SK-N-SH treated with all-trans-retinoic acid at 6 μM for 48 hours (cell line): ENCODE measurements around the gene GATAD2A.

Source experiments
- ATAC-seq: fragments of 200-7000 bp; cut with Tn5 transposase; 3 replicates; pipeline ENCODE4 v1.9.1; 2020; ENCODE audit warnings: mild to moderate bottlenecking, moderate library complexity
- ARNTL ChIP-seq: fragments of 450-650 bp; formaldehyde crosslinking; IDR thresholded peaks from 2 replicates; pipeline ENCODE4 v1.5.0; 2020; ENCODE audit warnings: low read depth, mild to moderate bottlenecking, moderate library complexity, borderline replicate concordance
- BACH2 ChIP-seq: fragments of 250-450 bp; sonication (Bioruptor Pico); IDR thresholded peaks from 2 replicates; pipeline ENCODE4 v1.9.0; 2021; ENCODE audit warnings: mild to moderate bottlenecking, borderline replicate concordance
- ESRRG ChIP-seq: fragments of 250-450 bp; sonication (Bioruptor Pico); IDR thresholded peaks from 2 replicates; pipeline ENCODE4 v1.6.1; 2021; ENCODE audit warnings: mild to moderate bottlenecking
- ISL1 ChIP-seq: fragments of 250-450 bp; sonication (Bioruptor Pico); IDR thresholded peaks from 2 replicates; pipeline ENCODE4 v2.1.2; 2022; ENCODE audit warnings: mild to moderate bottlenecking, moderate library complexity
- OSR1 ChIP-seq: fragments of 250-450 bp; sonication (Bioruptor Pico); IDR thresholded peaks from 2 replicates; pipeline ENCODE4 v1.8.0; 2022; ENCODE audit warnings: moderate library complexity, mild to moderate bottlenecking, inconsistent platforms
- PPARA ChIP-seq: fragments of 250-450 bp; sonication (Bioruptor Pico); IDR thresholded peaks from 2 replicates; pipeline ENCODE4 v1.5.0; 2020; ENCODE audit warnings: mild to moderate bottlenecking, borderline replicate concordance
- RARB ChIP-seq: fragments of 250-450 bp; sonication (Bioruptor Pico); IDR thresholded peaks from 2 replicates; pipeline ENCODE4 v1.8.0; 2021; ENCODE audit warnings: mild to moderate bottlenecking, moderate library complexity
- SNAI2 ChIP-seq: fragments of 250-450 bp; sonication (Bioruptor Pico); IDR thresholded peaks from 2 replicates; pipeline ENCODE4 v1.5.0; 2020; ENCODE audit warnings: mild to moderate bottlenecking, moderate library complexity
- TOX ChIP-seq: fragments of 250-450 bp; sonication (Bioruptor Pico); IDR thresholded peaks from 2 replicates; pipeline ENCODE4 v1.8.0; 2021; ENCODE audit warnings: mild to moderate bottlenecking, moderate library complexity, borderline replicate concordance
- TSHZ2 ChIP-seq: fragments of 250-450 bp; sonication (Bioruptor Pico); IDR thresholded peaks from 2 replicates; pipeline ENCODE4 v1.5.0; 2020; ENCODE audit warnings: mild to moderate bottlenecking, moderate library complexity
- ZC3H10 ChIP-seq: fragments of 250-450 bp; sonication (Bioruptor Pico); IDR thresholded peaks from 2 replicates; pipeline ENCODE4 v1.5.1; 2021; ENCODE audit warnings: mild to moderate bottlenecking, moderate library complexity
- ZFP3 ChIP-seq: fragments of 250-450 bp; sonication (Bioruptor Pico); IDR thresholded peaks from 2 replicates; pipeline ENCODE4 v1.5.0; 2020; ENCODE audit warnings: mild to moderate bottlenecking, moderate library complexity
- ZFP30 ChIP-seq: fragments of 450-650 bp; formaldehyde crosslinking; IDR thresholded peaks from 2 replicates; pipeline ENCODE4 v1.5.0; 2022; ENCODE audit warnings: mild to moderate bottlenecking, moderate library complexity
- ZNF565 ChIP-seq: fragments of 450-650 bp; formaldehyde crosslinking; conservative IDR thresholded peaks from 2 replicates; pipeline ENCODE4 v1.5.0; 2020; ENCODE audit warnings: low read depth, mild to moderate bottlenecking, moderate library complexity
- ZNF70 ChIP-seq: fragments of 450-650 bp; formaldehyde crosslinking; IDR thresholded peaks from 2 replicates; pipeline ENCODE4 v1.5.0; 2020; ENCODE audit warnings: mild to moderate bottlenecking, moderate library complexity
- TF ChIP-seq, protein P1 (sequence below): fragments of 250-450 bp; sonication (Bioruptor Pico); IDR thresholded peaks from 2 replicates; pipeline ENCODE4 v1.8.0; 2020; ENCODE audit warnings: mild to moderate bottlenecking, moderate library complexity, borderline replicate concordance
- TF ChIP-seq, protein P2 (sequence below): fragments of 250-450 bp; sonication (Bioruptor Pico); IDR thresholded peaks from 2 replicates; pipeline ENCODE4 v1.5.1; 2020; ENCODE audit warnings: low read depth, mild to moderate bottlenecking, moderate library complexity
- TF ChIP-seq, protein P3 (sequence below): fragments of 250-450 bp; sonication (Bioruptor Pico); IDR thresholded peaks from 2 replicates; pipeline ENCODE4 v1.8.0; 2021; ENCODE audit warnings: low read depth, mild to moderate bottlenecking, moderate library complexity, borderline replicate concordance

Gene GATAD2A

DNA sequence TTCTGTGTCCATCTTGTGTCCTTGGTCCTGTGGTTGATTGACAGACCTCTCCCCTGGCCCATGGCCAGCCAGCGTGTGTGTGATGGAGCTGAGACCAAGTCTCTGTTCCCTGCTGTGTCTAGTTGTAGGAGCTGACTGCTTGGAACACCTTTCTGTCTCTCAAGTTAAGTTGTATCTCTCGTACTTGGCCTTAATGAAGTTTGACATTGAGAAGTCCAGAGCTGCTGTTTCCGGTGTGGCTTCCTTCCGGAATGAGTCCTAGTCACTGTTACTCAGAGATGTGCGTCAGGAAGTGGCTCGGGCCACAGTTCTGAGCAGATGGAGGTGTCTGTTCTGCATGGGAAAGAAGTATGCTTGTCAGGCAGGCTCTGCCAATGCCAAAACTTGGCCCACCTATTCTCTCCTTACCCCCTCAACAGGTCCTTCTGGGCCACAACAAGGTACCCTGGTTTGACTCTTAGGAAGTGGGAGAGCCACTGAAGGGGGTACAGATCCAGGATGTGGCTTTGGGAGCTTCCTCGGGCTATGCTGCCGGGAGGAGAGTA, 54.3 kb downstream of the GATAD2A start:
- TF ChIP-seq ZC3H10 (CRISPR knock-in tag) (no peak), ESRRG (CRISPR knock-in tag) (no peak), OSR1 (CRISPR knock-in tag) (no peak), TSHZ2 (CRISPR knock-in tag) (no peak)
- TF ChIP-seq, protein P1, sequence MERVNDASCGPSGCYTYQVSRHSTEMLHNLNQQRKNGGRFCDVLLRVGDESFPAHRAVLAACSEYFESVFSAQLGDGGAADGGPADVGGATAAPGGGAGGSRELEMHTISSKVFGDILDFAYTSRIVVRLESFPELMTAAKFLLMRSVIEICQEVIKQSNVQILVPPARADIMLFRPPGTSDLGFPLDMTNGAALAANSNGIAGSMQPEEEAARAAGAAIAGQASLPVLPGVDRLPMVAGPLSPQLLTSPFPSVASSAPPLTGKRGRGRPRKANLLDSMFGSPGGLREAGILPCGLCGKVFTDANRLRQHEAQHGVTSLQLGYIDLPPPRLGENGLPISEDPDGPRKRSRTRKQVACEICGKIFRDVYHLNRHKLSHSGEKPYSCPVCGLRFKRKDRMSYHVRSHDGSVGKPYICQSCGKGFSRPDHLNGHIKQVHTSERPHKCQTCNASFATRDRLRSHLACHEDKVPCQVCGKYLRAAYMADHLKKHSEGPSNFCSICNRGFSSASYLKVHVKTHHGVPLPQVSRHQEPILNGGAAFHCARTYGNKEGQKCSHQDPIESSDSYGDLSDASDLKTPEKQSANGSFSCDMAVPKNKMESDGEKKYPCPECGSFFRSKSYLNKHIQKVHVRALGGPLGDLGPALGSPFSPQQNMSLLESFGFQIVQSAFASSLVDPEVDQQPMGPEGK (CRISPR knock-in tag) = no peak
- TF ChIP-seq, protein P2, sequence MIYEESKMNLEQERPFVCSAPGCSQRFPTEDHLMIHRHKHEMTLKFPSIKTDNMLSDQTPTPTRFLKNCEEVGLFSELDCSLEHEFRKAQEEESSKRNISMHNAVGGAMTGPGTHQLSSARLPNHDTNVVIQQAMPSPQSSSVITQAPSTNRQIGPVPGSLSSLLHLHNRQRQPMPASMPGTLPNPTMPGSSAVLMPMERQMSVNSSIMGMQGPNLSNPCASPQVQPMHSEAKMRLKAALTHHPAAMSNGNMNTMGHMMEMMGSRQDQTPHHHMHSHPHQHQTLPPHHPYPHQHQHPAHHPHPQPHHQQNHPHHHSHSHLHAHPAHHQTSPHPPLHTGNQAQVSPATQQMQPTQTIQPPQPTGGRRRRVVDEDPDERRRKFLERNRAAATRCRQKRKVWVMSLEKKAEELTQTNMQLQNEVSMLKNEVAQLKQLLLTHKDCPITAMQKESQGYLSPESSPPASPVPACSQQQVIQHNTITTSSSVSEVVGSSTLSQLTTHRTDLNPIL = no peak
- TF ChIP-seq, all 23 proteins: peak for 0
- ATAC-seq = peak; percentile 69

GRCh38 chr19:19460258-19460731, 54.8 kb downstream of the GATAD2A start:
- TF ChIP-seq, protein P2 = no peak
- TF ChIP-seq BACH2 (CRISPR knock-in tag) (no peak), TOX (CRISPR knock-in tag) (no peak), ZNF70 (CRISPR knock-in tag) (no peak), ISL1 (CRISPR knock-in tag) (no peak), ARNTL (CRISPR knock-in tag) (no peak), ZNF565 (CRISPR knock-in tag) (no peak), SNAI2 (CRISPR knock-in tag) (no peak), ZC3H10 (CRISPR knock-in tag) (no peak), PPARA (CRISPR knock-in tag) (no peak), ZFP30 (CRISPR knock-in tag) (no peak), ZFP3 (CRISPR knock-in tag) (no peak)
- TF ChIP-seq, protein P1 (CRISPR knock-in tag) = no peak
- TF ChIP-seq, protein P3, sequence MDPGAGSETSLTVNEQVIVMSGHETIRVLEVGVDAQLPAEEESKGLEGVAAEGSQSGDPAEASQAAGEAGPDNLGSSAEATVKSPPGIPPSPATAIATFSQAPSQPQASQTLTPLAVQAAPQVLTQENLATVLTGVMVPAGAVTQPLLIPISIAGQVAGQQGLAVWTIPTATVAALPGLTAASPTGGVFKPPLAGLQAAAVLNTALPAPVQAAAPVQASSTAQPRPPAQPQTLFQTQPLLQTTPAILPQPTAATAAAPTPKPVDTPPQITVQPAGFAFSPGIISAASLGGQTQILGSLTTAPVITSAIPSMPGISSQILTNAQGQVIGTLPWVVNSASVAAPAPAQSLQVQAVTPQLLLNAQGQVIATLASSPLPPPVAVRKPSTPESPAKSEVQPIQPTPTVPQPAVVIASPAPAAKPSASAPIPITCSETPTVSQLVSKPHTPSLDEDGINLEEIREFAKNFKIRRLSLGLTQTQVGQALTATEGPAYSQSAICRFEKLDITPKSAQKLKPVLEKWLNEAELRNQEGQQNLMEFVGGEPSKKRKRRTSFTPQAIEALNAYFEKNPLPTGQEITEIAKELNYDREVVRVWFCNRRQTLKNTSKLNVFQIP = no peak
- no peak for ATAC-seq

- ATAC-seq = no peak
- TF ChIP-seq RARB (CRISPR knock-in tag) (no peak), TSHZ2 (CRISPR knock-in tag) (no peak), BACH2 (CRISPR knock-in tag) (no peak), ZC3H10 (CRISPR knock-in tag) (no peak), TOX (CRISPR knock-in tag) (no peak), ZNF70 (CRISPR knock-in tag) (no peak), ESRRG (CRISPR knock-in tag) (no peak)
- TF ChIP-seq, protein P3 = no peak
- TF ChIP-seq, protein P2 = no peak
Observed at GRCh38 chr19:19460761-19461265, 55.3 kb downstream of the GATAD2A start.
